Glomerular visceral epithelial cell (primary cell): Measurements from ENCODE around the gene MDH1B.

Source experiments
- DNase-seq: peaks from one replicate; pipeline ENCODE4 v3.0.0-alpha.2; 2016; ENCODE audit errors: extremely low spot score

MDH1B gene

GRCh38 chr2:206693399-206694137 is 71.6 kb downstream of the MDH1B start:
- peak; percentile 64 for DNase-seq

- no peak for DNase-seq
These were observed 72.2 kb downstream of the MDH1B start for GRCh38 chr2:206692971-206693370.

GRCh38 chr2:206688990-206689389 is 76.1 kb downstream of the MDH1B start:
- DNase-seq = no peak

DNA sequence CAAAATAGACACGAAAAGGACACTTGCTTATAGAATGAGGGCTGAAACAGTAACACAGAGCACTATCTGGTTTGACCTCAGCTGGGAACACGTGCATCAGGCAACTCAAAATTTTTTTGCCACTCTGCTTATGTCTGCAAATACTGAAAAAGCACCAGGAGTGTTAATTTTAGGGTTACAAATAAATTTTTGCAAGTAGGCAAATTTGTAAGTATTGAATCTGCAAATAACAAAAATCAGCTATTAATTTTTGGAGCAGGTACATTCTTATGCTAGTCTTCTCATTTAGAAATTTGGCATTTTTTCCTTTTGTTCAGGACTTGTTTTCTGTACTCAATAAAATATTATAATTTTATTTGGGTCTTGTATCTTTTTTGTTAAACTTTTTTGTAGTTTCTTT is 76.7 kb downstream of the MDH1B start:
- no peak for DNase-seq
